DMS 273 treated with DMSO at 0.1 percent for 48 hours (cell line): ENCODE results near the gene UNC5B.
"Not testable (repeated sequence)": the region's sequence is repeated elsewhere in the genome, so short reads cannot be mapped to it uniquely, and the experiment has no call there.

Experiments used
- DNase-seq: peaks from one replicate; lab custom pipeline; 2025; lab: John Stamatoyannopoulos, UW

Gene UNC5B

DNA sequence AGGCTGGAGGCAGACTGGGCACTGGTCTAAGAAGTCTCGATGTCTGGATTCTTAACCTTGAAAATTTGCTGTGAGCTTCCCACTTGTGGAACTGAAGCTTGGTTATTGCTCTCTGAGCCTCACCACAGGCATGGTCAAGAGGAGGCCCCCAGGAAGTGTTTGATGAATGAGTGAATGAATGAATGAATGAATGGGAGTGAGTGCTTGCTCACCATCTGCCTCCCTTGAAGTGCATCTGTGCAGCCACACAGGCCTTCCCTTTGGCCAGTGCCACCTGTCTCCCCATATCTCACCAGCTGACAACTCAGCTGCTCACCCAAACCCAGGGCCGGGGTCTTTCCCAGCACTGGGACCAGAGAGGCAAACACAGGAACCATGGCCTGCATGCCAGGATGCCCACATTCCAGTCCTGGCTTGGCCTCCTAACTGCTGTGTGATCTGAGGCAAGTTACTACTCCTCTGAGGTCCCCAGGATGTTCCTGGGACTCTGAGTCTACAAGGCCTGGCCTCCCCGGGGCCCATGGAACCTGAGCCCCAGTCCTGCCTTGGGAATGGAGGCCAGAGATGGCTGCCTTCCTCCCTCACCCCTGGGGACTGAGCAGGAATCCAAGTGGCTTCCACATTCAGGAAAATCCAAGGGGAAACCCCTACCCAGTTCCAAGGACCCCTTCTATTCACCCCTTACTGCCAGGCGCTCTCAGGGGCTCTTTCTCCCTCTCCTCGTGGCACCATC is 55.3 kb downstream of the UNC5B start:
- no peak for DNase-seq

DNA sequence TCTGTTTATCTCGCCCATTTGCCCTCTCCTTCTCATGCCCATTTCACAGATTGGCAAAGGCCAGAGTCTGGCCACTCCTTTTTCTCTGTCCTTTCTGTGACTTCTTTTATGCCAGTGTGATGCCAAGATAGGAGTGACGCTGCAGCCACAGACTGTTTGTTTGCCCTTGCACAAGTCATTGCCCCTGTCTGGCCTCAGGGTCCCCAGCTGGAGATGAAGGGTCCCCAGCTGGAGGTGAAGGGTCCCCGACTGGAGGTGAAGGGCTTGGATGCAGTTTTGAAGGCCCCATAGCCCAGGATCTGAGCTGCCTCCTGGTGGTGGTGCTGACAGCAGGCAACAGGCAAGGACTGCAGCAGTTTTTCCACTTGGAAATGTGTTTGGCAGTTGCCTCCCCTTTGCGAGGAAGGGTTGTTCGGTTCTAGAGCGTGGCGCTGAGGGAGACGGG is 55.9 kb downstream of the UNC5B start:
- DNase-seq = no peak

DNA sequence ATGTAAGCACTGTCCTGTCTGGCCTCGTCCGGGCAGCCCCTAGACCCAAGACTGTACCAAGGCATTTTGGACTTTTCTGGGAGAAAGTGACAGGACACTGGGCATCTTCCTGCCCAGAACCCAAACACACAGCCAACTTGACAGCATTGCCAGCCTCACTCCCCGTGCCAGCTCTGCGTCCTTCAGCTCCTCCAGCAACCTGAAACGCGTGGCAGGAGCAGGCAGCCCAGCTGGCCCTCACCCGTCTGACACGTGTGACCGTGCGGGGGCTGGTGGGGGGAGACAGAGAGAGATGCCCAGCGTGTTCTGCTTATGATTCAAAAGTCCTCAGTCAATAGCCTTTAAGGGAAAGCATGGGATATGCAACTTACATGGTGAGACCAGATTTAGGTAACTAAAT is 56.4 kb downstream of the UNC5B start:
- DNase-seq = no peak

DNA sequence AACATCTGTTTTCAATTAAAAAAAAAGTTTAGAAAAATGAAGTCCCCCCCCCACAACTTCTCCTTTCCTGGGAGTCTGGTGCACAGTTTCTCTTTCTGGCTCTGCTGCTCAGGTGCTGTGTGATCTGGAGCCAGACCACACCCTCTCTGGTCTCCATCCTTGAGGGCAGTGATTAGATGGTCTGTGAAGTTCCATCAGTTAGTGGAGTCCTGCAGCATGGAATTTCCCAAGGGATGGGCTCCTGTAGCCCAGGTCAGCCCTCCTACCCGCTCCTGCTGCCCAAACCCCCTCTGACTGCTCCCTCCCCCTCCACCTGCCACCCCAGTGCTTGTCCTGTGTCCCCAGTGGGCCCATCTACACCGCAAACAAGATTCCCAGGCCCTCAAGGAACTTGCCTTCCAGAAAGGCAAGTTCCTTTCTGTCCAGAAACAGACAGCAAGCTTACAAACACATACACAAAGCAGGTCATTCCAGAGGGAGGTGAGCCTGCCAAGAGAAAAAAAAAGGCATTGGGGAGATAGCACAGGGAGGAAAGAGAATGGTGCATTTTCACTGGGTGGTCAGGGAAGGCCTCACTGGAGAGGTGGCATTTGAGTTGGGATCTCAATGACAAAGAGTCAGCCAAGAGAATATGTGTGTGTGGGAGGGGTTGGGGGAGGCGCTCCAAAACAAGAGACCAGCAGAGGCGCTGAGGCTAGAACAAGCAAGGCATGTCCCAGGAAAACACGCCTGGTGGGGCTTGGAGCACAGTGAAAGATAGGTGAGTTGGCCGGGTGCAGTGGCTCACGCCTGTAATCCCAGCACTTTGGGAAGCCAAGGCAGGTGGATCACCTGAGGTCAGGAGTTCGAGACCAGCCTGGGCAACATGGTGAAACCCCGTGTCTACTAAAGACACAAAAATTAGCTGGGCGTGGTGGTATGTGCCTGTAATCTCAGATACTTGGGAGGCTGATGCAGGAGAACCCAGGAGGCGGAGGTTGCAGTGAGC is 57.2 kb downstream of the UNC5B start:
- DNase-seq = no peak

DNA sequence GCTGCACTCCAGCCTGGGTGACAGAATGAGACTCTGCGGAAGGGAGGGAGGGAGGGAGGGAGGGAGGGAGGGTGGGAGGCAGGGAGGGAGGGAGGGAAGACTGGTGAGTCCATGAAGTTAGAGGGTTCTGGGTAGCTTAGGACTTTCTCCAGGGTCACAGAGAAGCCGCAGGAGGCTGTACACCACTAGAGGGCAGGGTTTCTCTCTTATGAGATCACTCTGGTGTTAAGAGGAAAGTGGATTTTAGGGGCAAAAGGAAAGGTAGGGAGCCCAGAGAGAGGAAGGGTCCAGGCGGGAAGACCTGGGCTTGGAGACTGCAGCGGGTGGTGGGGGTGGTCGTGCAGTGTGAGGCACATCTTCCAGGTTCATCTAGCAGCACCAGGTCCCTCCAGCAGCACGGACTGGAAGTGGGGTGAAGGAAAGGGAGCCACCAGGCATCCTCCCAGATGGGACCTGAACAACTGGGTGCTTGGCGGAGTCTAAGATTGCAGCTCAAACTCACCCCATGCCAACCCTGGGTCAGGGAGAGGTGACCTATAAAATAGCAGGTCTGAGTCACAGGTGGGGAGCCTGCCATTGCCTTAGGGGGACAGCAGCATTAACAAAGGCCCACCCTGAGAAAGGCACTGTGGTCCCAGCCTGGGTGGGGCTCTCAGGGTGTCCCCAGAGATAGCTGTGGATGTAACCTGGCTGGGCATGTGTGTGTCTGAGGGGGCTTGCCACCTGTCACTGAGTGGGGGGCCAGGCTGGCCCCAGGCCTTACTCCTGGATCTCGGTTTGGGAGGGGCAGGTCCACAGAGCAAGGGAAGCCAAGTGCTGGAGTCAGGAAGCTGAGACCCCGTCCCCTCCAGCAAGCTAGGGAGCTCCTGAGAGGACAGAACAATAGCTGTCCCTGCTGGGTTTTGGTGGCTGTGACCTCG is 58.2 kb downstream of the UNC5B start:
- DNase-seq = no peak

DNA sequence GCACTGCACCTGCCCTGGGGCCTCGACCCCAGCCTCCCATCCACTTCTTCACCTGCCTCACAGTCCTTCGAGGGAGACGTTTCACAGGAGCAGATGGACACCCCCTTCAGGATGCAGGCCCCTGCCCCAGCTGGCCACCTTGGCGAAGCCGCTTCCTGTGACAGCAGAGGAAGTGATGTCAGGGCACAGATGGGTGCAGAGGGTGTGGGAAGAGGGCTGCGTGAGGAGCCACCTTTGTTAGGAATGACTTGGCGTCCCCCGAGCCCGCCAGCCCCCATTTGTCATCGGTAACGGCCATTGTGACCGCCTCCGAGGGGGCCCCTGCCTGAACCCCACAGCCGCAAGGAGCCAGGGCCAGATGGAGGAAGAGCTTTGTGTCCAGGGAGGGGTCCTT is 59.3 kb downstream of the UNC5B start:
- DNase-seq = no peak

DNA sequence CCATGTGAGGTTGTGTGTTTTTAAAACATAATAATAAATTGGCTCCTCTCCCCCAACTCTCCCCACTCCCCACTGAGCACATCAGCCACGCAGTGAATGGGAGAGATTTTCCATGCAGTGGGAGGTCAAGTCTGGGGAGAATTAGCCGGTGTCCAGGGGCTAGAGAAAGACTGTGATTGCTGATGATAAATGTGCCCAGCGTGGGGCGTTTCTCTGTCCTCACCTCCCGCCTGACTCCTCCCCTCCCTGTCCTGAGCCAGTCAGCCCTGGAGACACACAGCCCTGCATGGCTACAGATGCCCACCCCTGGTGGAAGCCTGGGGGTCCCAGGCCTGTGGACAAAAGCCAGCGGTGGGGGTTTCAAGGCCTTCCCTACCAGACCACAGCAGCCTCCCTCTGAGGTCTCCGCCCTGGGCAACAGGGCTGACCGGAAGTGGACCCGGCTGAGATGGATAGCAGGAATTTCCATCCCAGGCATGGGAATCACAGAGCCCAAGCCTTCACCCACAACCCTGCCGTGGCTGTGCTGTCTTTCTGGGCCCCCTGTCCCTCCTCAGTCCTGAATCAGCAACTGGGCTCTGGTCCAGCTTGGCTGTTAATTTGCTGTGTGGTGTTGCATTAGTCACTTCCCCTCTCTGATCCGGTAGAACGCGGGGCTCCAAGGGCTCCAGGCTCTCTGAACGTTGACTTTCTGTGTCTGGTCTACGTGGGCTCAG is 59.8 kb downstream of the UNC5B start:
- DNase-seq = no peak

DNA sequence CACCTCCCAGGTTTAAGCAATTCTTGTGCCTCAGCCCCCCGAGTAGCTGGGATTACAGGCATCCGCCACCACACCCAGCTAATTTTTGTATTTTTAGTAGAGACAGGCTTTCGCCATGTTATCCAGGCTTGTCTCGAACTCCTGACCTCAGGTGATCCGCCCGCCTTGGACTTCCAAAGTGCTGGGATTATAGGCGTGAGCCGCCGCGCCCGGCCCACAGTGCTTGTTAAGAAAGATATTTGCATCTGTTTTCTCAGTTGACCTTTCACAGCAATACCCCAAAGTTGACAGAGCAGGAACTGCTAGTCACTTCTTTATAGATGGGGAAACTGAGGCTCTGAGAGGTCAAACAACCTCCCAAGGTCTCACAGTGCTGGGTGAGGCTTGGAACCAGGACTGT is 60.6 kb downstream of the UNC5B start:
- DNase-seq = not testable (repeated sequence)

DNA sequence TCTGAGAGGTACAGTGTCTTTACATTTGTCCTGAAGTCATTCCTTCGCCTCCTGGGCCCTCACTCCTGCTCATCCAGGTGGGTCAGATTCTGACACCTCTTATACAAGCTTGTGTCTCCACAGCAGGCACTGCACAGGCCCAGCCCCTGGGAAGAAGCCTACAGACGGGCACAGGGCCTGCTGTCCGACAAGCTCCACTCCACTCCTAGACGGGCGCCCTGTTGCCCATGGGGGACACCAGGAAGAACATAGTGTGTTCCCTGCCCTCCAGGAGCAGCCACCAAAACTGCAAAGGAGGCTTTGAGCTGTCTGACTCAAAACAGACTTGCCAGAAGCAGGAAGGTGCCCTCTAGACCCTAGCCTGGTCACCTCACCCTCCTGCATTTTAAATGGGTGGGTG is 61.1 kb downstream of the UNC5B start:
- no peak for DNase-seq

DNA sequence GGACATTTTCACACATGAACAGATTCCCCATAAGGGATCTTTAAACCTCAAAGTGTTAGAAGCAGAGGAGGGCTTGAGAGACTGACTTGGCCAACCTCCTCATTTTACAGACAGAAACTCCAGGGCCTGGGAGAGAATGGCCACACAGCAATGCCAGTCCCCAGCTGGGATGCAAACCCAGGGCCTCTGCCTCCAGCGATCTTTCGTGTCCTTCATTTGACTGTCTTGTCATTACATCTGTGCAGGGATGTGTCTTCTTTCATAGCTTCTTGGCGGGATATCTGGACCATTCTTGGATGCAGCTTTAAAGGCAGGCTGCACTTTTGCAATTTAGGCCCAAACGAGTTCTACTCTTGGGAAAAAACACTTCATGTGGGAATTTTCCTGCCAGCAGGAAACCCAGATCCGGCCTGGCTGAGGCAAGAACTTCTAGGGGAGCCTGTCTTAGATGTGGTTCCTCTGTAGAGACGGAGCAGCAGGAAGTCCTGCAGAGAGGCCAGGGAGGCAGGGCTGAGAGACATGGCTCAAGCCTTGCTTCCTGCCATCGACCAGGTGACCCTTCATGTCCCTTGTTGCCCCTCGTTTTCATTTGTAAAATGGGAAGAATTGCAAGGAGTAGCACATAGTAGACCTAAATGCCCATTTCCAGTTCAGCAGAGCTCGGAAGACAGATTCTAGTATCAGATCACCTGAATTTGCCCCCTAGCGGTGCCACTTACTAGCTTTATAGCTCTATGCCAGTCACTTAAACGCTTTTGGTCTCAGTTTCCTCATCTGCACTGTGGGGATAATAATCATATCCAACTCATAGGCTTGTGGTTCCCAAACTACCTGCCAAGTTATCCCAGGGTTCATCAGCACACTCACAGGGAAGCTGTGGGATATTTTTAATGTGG is 62.8 kb downstream of the UNC5B start:
- no peak for DNase-seq

DNA sequence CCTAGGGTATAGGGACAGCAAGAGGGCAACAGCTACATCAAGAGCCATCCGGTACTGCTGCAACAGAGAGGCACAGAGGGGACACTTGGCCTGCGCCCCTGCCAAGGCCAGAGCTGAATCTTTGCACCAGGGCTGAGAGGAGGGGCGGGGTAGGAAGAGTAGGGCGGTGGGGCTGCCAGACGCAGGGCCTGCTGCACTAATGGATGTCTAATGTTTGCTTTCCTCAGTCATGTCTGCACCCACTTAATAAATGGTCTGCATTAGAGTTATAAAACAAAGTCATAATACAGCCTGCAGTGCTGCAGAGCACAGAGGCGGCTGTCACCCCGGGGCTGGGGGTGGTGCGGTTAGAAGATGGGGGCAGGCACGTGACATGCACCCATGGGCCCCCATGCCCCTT is 64.5 kb downstream of the UNC5B start:
- DNase-seq = no peak

DNA sequence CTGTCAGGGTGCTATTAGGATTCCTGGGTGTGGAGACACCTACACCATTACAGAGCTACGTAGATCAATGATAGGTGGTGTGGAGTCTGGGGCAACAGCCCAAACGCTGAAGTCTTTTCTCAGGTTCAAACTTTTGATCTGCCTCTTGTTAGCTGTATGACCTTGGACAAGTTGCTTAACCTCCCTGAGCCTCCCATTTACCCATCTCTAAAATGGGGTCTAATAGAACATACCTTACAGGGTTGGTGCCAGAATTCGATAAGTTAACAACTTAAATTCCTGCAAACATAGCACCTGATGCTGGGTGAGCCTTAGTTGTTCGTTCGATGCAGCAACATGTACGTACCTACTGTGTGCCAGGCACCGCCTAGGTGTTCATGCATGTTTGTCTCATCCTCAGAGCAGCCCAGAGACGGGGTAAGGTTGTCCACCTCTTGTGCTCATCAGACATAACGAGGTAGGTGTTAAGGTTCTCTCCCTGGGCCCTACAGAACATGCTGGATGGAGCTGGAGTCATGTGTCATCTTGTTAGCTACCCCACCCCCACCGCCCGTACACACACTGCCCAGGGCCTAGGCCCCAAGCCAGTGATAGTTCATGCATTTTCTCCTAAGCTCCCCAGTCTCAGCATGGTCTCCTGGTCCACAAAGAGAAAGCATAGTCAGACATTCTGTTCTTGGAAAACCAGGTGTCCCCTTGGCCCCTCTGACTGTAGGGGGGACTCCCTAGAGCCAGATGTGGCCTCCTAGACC is 65.7 kb downstream of the UNC5B start:
- DNase-seq = no peak

DNA sequence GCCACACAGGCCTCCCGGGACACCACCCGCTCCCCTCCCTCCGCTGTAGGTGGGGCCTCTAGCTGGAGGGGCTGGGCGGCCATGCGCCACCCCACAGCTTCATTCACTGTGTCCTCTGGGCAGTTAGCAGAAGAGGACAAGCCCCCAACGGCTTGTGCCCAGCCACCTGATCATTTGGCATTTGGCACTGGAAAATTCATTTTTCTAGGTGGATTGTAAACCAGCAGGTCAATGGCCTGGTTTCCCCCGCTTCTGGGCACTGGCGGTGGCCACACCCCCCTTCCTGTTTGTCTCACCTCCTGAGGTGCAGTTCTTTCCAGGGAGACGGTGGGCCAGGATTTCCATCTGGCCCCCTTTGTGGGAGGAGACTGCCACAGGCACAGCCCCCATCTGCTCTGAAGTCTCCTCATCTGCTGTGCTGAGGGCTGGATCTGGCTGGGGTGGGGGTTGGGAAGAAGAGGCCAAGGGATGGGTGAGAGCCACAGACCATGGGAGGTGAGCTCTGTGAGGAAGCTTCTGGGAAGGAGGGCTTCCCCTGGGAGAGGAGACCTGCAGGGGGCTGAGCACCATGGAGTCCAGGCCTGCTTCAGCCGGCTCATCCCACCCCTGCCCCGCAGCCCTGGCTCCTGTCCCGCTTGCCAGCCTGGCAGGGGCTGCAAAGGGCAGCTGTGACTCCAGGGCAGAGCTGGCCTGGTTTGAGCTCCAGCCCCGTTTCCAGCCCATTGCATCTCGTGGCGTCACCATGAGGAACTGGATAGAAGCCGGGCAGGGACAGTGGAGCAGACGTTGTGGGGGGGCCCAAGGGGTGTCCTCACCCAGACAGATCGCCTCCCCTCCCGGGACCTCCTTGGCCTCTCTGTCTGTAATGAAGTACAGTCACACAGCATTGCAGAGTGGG is 66.6 kb downstream of the UNC5B start:
- DNase-seq = peak; percentile 15

DNA sequence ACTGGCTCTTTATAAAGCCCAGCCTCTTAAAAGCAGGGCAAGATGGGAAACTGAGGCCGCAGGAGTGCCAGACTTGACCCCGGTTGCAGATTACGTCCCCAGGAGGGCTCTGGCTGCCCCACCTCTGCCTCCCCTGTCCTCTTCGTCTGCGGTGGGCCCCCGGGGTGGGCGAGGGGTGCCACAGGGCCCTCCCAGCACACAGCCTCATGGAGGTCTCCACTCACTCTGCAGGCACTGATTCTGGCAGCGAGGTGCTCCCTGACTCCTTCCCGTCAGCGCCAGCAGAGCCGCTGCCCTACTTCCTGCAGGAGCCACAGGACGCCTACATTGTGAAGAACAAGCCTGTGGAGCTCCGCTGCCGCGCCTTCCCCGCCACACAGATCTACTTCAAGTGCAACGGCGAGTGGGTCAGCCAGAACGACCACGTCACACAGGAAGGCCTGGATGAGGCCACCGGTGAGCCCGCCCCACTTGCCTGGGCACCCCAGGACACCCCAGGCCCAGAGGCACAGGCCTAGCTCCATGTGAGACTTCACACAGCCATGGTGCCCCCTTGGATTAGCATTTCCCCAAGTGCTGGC is 67.3 kb downstream of the UNC5B start:
- DNase-seq = no peak

DNA sequence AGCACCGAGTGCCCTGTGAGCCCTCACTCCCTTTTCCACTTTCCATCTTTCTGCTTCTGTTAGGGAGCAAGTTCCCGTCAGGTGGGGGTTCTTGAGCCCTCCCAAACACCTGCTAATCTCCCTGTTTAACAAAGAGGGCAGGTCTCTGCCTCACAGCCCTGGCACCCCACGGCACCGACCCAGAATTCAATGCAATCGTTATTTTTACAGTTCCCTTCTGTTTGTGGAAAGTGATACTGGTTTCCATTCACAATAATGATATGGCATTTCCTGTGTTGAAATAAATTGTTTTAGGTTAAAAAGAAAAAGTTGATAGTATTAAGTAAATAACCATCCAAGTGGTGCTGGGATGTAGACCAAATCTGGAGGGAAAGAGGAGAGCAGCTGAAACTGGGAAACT is 67.8 kb downstream of the UNC5B start:
- no peak for DNase-seq

DNA sequence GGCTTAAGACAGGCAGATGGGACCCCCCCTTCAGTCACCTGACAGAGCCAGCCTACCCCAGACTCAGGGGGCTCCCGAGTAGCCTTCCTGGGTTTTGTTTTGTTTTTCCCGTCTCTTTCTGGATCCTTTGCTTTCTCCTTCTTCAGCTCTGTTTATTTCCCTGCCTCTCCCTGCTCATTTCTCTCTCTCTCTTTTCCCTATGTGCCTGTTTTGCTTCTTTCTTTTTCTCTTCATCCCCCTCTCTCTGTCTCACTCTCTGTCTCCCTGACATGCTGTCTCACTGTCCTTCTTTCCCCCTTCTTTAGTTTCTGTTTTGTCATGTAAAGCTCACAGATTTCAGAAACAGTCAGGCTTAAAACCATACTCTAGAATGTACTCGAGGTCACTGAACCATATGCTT is 68.5 kb downstream of the UNC5B start:
- no peak for DNase-seq

DNA sequence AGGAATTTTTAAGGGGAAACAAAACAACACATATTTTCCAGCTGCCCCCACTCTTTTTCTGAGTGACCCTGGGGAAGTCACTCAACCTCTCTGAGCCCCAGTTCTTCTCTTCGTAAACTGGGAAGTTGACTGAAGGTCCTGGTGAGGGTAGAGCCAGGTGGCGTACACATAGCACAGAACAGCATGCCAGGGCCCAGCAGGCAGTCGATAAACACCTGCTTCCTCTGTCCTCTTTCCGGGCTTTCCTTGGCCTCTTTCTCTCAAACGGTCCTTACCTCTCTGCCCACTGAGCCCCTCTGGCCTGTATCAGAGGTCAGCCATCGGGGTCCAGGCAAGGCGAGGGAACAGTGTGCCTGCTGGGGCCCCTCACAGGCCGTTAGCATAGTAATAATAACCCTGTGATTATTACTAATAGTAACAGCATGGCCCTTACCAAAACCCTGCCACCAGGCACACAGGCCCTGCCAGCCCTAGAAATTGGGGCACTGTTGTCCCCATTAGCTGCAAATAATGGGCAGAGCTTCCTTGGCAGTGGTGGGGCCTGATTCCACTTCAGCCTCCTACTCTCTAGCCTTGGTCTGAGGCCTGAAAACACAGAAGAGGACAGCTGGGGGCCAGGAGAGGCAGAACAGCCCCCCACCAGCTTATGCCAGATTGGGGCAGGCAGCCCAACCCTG is 69.4 kb downstream of the UNC5B start:
- DNase-seq = no peak

DNA sequence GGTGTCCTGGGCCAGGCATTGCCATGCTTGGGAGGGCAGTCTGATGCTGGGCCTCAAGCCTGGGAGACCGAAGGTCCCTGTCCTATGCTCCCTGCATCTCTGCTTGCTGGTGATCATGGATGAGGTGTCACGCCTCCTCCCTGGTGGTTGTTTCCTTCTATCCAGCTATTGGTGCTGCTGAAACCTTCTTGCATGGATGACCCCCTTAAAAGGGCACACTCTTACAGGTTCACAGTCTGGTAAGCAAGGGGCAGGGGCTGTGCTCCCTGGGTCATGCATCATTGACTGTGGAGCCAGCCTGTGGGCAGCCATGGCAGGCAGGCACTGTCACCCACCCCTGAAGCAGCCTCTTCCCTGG is 69.9 kb downstream of the UNC5B start:
- DNase-seq = no peak
